Tibial nerve (tissue), 4 donors: ENCODE data around the gene LAMP1. TPM values are rescaled to one million over a fixed set of nuclear protein-coding genes. Genes with fewer than 3 reads are reported as not detected.

ENCODE experiments used
- DNase-seq, 2 donors: peaks; one replicate each; pipeline ENCODE4 v3.0.0-alpha.2; 2019; ENCODE audit warnings: low spot score in 2 of 2
- H3K27ac ChIP-seq, 4 donors: fragments of 200-600 bp; sonication (generic) in 3 of 4; one replicate each; pipeline ENCODE4 v1.5.1; 2017 to 2019; ENCODE audit warnings: mild to moderate bottlenecking in 1 of 4
- H3K27me3 ChIP-seq, 2 donors: fragments of 200-600 bp; sonication (generic) in 1 of 2; one replicate each; pipeline versions ENCODE4 v1.5.1 to v1.6.0; 2017 to 2019
- H3K36me3 ChIP-seq, 3 donors: fragments of 200-600 bp; sonication (generic); one replicate each; pipeline ENCODE4 v1.5.1; 2018 to 2019
- H3K4me1 ChIP-seq, 4 donors: fragments of 200-600 bp; sonication (generic) in 3 of 4; one replicate each; pipeline ENCODE4 v1.5.1; 2017 to 2019
- H3K4me3 ChIP-seq, 4 donors: fragments of 200-600 bp; sonication (generic) in 3 of 4; one replicate each; pipeline ENCODE4 v1.5.1; 2017 to 2019; ENCODE audit warnings: mild to moderate bottlenecking in 1 of 4, moderate library complexity in 1 of 4
- H3K9me3 ChIP-seq, 4 donors: fragments of 200-600 bp; sonication (generic) in 3 of 4; one replicate each; pipeline ENCODE4 v1.5.1; 2017 to 2019
- CTCF ChIP-seq, 5 experiments: fragments of 200-600 bp in 3 of 5; fragments of 450-650 bp in 2 of 5; sonication (generic) in 3 of 5; IDR thresholded peaks; one replicate each; pipeline ENCODE4 v1.5.1; 2016 to 2019; ENCODE audit warnings: antibody characterized with exemption in 5 of 5, mild to moderate bottlenecking in 3 of 5, moderate library complexity in 2 of 5
- EP300 ChIP-seq, 2 donors: sonication (generic); formaldehyde crosslinking; IDR thresholded peaks; one replicate each; pipeline ENCODE4 v1.6.1; 2017; ENCODE audit warnings: antibody characterized with exemption in 2 of 2, mild to moderate bottlenecking in 1 of 2
- POLR2A ChIP-seq, 2 donors: fragments of 450-650 bp; IDR thresholded peaks; one replicate each; pipeline ENCODE4 v1.6.1; 2017; ENCODE audit warnings: antibody characterized with exemption in 2 of 2, mild to moderate bottlenecking in 2 of 2, moderate library complexity in 2 of 2
- WGBS, 2 donors: methylation state at CpG; one replicate each; pipeline ENCODE4 v1.1.5; 2018; 5-methylcytosine and 5-hydroxymethylcytosine counted together
- total RNA-seq, 4 donors: library from RNA; depleted of rRNA; stranded (reverse); fragments of >200 nt; gene quantifications; one replicate each; pipeline ENCODE4 v1.1.0, GENCODE V29; 2016

LAMP1 gene
- total RNA-seq, 4 donors from 2014 or later: 114 to 166 (median 130) TPM

DNA sequence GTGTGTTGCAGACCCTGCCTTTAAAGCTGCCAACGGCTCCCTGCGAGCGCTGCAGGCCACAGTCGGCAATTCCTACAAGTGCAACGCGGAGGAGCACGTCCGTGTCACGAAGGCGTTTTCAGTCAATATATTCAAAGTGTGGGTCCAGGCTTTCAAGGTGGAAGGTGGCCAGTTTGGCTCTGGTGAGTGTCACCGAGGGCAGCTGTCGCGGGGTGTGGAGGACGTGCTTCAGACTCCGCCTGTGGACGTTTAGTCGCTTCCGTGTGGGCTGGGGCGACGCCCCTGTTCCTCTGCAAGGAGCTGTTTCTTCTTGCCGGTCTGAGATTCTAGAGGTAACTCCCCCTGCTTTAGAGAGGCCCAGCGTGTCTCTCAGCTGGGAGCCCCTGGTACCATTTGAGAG lies 24.5 kb downstream of the LAMP1 start:
- no peak for DNase-seq
- H3K36me3 ChIP-seq: peaks cover 0 to 93% (median 11%) of the 10 kb centered on the region in 3 donors

DNA sequence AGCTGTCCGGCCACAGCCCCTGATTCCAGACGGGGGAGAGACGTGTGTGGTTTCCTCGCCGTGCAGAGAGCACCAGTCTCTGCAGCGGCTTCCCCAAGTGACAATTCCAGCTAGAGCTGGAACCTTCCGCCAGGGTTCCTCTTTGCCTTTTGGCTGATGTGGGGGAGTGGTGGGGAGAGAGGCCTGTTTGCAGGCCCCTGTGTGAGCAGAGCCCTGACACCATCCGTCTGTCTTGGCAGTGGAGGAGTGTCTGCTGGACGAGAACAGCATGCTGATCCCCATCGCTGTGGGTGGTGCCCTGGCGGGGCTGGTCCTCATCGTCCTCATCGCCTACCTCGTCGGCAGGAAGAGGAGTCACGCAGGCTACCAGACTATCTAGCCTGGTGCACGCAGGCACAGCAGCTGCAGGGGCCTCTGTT lies 25.0 kb downstream of the LAMP1 start:
- no peaks in the 10 kb centered on the region for H3K27me3 ChIP-seq
- H3K4me1 ChIP-seq: no peaks in the 10 kb centered on the region
- no peak overlapping the region for H3K4me3 ChIP-seq
- H3K27ac ChIP-seq: no peak overlapping the region
- H3K9me3 ChIP-seq: no peaks in the 10 kb centered on the region
- DNase-seq: no peak
- TF ChIP-seq EP300 (IDR thresholded peaks at IDR 0.05): no peak
- TF ChIP-seq POLR2A (IDR thresholded peaks at IDR 0.05): no peak
- no peak for TF ChIP-seq CTCF (IDR thresholded peaks at IDR 0.05)
- 88 to 89% methylated on average over 17 of the region's 17 CpGs for WGBS, 2 donors
- H3K36me3 ChIP-seq: peaks cover 0 to 88% (median 11%) of the 10 kb centered on the region in 3 donors

More for the DNA sequence above, 24.5 kb downstream of the LAMP1 start:
- Histone ChIP-seq H3K27ac (no peak overlapping the region), H3K4me1 (no peaks in the 10 kb centered on the region), H3K4me3 (no peak overlapping the region), H3K9me3 (no peaks in the 10 kb centered on the region), H3K27me3 (no peaks in the 10 kb centered on the region)
- TF ChIP-seq POLR2A (IDR thresholded peaks at IDR 0.05): no peak
- TF ChIP-seq CTCF (IDR thresholded peaks at IDR 0.05): no peak
- no peak for TF ChIP-seq EP300 (IDR thresholded peaks at IDR 0.05)
- 88% methylated on average over 22 of the region's 22 CpGs for WGBS, 2 donors

DNA sequence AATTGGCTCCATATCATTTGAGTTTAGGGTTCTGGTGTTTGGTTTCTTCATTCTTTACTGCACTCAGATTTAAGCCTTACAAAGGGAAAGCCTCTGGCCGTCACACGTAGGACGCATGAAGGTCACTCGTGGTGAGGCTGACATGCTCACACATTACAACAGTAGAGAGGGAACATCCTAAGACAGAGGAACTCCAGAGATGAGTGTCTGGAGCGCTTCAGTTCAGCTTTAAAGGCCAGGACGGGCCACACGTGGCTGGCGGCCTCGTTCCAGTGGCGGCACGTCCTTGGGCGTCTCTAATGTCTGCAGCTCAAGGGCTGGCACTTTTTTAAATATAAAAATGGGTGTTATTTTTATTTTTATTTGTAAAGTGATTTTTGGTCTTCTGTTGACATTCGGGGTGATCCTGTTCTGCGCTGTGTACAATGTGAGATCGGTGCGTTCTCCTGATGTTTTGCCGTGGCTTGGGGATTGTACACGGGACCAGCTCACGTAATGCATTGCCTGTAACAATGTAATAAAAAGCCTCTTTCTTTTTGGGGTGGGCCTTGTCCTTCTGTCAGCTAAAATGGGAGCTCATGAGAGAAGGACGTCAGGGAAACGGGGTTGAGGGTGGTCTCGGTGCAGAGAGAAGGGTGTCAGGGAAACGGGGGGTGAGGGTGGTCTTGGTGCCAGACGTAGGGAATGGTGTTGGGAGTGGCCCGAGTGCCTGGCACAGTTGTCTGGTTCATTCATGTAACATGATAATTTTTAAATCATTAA lies 26.0 kb downstream of the LAMP1 start:
- no peak for DNase-seq
- H3K27me3 ChIP-seq: no peaks in the 10 kb centered on the region
- no peak overlapping the region for H3K4me3 ChIP-seq
- TF ChIP-seq POLR2A (IDR thresholded peaks at IDR 0.05): no peak
- TF ChIP-seq CTCF (IDR thresholded peaks at IDR 0.05): no peak
- no peak for TF ChIP-seq EP300 (IDR thresholded peaks at IDR 0.05)
- 94 to 96% methylated on average over 25 of the region's 25 CpGs for WGBS, 2 donors
- H3K4me1 ChIP-seq: no peaks in the 10 kb centered on the region
- H3K9me3 ChIP-seq: no peaks in the 10 kb centered on the region
- no peak overlapping the region for H3K27ac ChIP-seq
- peaks cover 0 to 77% (median 11%) of the 10 kb centered on the region in 3 donors for H3K36me3 ChIP-seq

DNA sequence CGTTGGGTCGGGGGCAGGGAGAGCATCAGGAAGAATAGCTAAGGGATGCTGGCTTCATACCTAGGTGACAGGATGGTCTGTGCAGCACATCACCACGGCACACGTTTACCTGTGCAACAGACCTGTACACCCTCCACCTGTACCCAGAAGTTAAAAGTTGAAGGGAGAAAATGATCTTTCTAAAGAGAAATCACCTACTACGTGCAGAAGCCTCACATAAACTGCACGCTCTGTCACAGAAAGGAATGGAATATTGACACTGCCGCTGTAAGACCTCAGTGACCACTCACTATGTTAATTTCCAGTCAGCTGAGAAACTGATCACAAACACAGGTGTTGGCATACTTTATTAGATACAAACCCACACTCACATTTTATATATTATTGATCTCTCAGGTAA lies 26.8 kb downstream of the LAMP1 start:
- H3K27ac ChIP-seq: no peak overlapping the region
- no peak for DNase-seq
- H3K27me3 ChIP-seq: no peaks in the 10 kb centered on the region
- TF ChIP-seq CTCF (IDR thresholded peaks at IDR 0.05) (no peak), EP300 (IDR thresholded peaks at IDR 0.05) (no peak), POLR2A (IDR thresholded peaks at IDR 0.05) (no peak)
- 94 to 96% methylated on average over 7 of the region's 7 CpGs for WGBS, 2 donors
- peaks cover 0 to 69% (median 11%) of the 10 kb centered on the region in 3 donors for H3K36me3 ChIP-seq
- H3K9me3 ChIP-seq: no peaks in the 10 kb centered on the region
- H3K4me3 ChIP-seq: no peak overlapping the region
- H3K4me1 ChIP-seq: no peaks in the 10 kb centered on the region

GRCh38 chr13:113324398-113324797 lies 27.4 kb downstream of the LAMP1 start:
- Histone ChIP-seq H3K9me3 (no peaks in the 10 kb centered on the region), H3K27ac (no peak overlapping the region), H3K4me3 (no peak overlapping the region), H3K36me3 (peaks cover 0 to 64% (median 11%) of the 10 kb centered on the region in 3 donors), H3K27me3 (no peaks in the 10 kb centered on the region), H3K4me1 (no peaks in the 10 kb centered on the region)
- TF ChIP-seq POLR2A (IDR thresholded peaks at IDR 0.05) (no peak), CTCF (IDR thresholded peaks at IDR 0.05) (no peak), EP300 (IDR thresholded peaks at IDR 0.05) (no peak)
- no peak for DNase-seq
- WGBS, 2 donors: 77 to 78% methylated on average over 12 of the region's 12 CpGs
